HepG2 (cell line): Measurements from ENCODE around the gene HPD. TPM values are rescaled to one million over a fixed set of nuclear protein-coding genes. Genes with fewer than 3 reads are reported as not detected.

ENCODE experiments used
- ATF7-NPFF ChIP-seq: sonication (generic); formaldehyde crosslinking; IDR thresholded peaks from 2 replicates; pipeline ENCODE4 v1.8.1; 2023; ENCODE audit warnings: mild to moderate bottlenecking, low read depth, missing genetic modification reagents, moderate library complexity
- BATF2 ChIP-seq: sonication (generic); formaldehyde crosslinking; IDR thresholded peaks from 2 replicates; pipeline ENCODE4 v1.8.0; 2022; ENCODE audit warnings: mild to moderate bottlenecking, missing genetic modification reagents, moderate library complexity
- BHLHE40 ChIP-seq: IDR thresholded peaks from 2 replicates; pipeline ENCODE4 v1.6.1; 2011; ENCODE audit warnings: low read length, improper control_type of control experiment
- HNF4G ChIP-seq, 2 experiments: sonication (generic) in 1 of 2; formaldehyde crosslinking in 1 of 2; IDR thresholded peaks; 2 replicates each; pipeline versions ENCODE4 v1.4.0 to v1.6.1; 2011 to 2020; ENCODE audit warnings: borderline replicate concordance in 2 of 2, low read depth in 2 of 2, mild to moderate bottlenecking in 2 of 2, low read length in 1 of 2, missing genetic modification reagents in 1 of 2, moderate library complexity in 1 of 2
- MTF1 ChIP-seq: sonication (generic); formaldehyde crosslinking; IDR thresholded peaks from 2 replicates; pipeline ENCODE4 v1.5.0; 2020; ENCODE audit warnings: missing genetic modification reagents
- REPIN1 ChIP-seq: sonication (generic); formaldehyde crosslinking; IDR thresholded peaks from 2 replicates; pipeline ENCODE4 v1.8.0; 2022; ENCODE audit warnings: missing genetic modification reagents, low read depth, mild to moderate bottlenecking, borderline replicate concordance
- ZBTB7B ChIP-seq: sonication (generic); formaldehyde crosslinking; IDR thresholded peaks from 2 replicates; pipeline ENCODE4 v1.4.0; 2020; ENCODE audit warnings: missing genetic modification reagents
- ZNF280B ChIP-seq: sonication (generic); formaldehyde crosslinking; IDR thresholded peaks from 2 replicates; pipeline ENCODE4 v1.5.0; 2020; ENCODE audit warnings: missing genetic modification reagents, mild to moderate bottlenecking, borderline replicate concordance
- ZNF317 ChIP-seq: sonication (generic); formaldehyde crosslinking; IDR thresholded peaks from 2 replicates; pipeline ENCODE4 v1.5.0; 2020; ENCODE audit warnings: mild to moderate bottlenecking, missing genetic modification reagents
- ZNF512 ChIP-seq: sonication (generic); formaldehyde crosslinking; IDR thresholded peaks from 2 replicates; pipeline ENCODE4 v1.4.0; 2020; ENCODE audit warnings: mild to moderate bottlenecking, missing genetic modification reagents
- ZNF652 ChIP-seq: IDR thresholded peaks from 2 replicates; pipeline ENCODE4 v1.6.1; 2016; ENCODE audit warnings: low read depth, borderline replicate concordance
- ZNF784 ChIP-seq: sonication (generic); formaldehyde crosslinking; IDR thresholded peaks from 2 replicates; pipeline ENCODE4 v1.5.1; 2020; ENCODE audit warnings: missing genetic modification reagents, mild to moderate bottlenecking, borderline replicate concordance
- polyA plus RNA-seq, 8 experiments: library from polyadenylated mRNA; depleted of rRNA in 3 of 8; stranded (reverse) in 7 of 8; unstranded in 1 of 8; fragments of >200 nt; fragmentation: Illumina TruSeq in 4 of 8; extraction: Trizol in 4 of 8; gene quantifications; 2 replicates each; pipeline versions ENCODE4 v1.2.1 to v1.2.3, GENCODE V29; 2011 to 2016; ENCODE audit warnings: low read depth in 4 of 8, missing spikeins in 1 of 8, mixed read lengths in 1 of 8; ENCODE audit not compliant: insufficient read depth in 1 of 8
- total RNA-seq, 5 experiments: library from RNA; depleted of rRNA; stranded (reverse); fragments of >200 nt; fragmentation: Illumina TruSeq; extraction: Trizol; gene quantifications; 2 replicates each; pipeline ENCODE4 v1.2.3, GENCODE V29; 2016; ENCODE audit warnings: low read depth in 1 of 5
- TF ChIP-seq, protein P1 (sequence below): sonication (generic); formaldehyde crosslinking; IDR thresholded peaks from 2 replicates; pipeline ENCODE4 v1.8.1; 2022; ENCODE audit warnings: mild to moderate bottlenecking, missing genetic modification reagents
- TF ChIP-seq, protein P2 (sequence below): sonication (generic); formaldehyde crosslinking; IDR thresholded peaks from 2 replicates; pipeline ENCODE4 v1.4.0; 2020; ENCODE audit warnings: low read depth, mild to moderate bottlenecking, missing genetic modification reagents
- TF ChIP-seq, protein P3 (sequence below): sonication (generic); formaldehyde crosslinking; IDR thresholded peaks from 2 replicates; pipeline ENCODE4 v1.8.0; 2022; ENCODE audit warnings: missing genetic modification reagents, mild to moderate bottlenecking, inconsistent platforms, borderline replicate concordance
- TF ChIP-seq, protein P4 (sequence below): IDR thresholded peaks from 2 replicates; pipeline ENCODE4 v1.6.1; 2016; ENCODE audit warnings: missing genetic modification reagents, missing compliant biosample characterization

Gene HPD
- total and polyA plus RNA-seq, 2 of the 13 experiments (the other 11 are each of a cell fraction or from before 2014, with no cell fraction given): 120 to 195 TPM

DNA sequence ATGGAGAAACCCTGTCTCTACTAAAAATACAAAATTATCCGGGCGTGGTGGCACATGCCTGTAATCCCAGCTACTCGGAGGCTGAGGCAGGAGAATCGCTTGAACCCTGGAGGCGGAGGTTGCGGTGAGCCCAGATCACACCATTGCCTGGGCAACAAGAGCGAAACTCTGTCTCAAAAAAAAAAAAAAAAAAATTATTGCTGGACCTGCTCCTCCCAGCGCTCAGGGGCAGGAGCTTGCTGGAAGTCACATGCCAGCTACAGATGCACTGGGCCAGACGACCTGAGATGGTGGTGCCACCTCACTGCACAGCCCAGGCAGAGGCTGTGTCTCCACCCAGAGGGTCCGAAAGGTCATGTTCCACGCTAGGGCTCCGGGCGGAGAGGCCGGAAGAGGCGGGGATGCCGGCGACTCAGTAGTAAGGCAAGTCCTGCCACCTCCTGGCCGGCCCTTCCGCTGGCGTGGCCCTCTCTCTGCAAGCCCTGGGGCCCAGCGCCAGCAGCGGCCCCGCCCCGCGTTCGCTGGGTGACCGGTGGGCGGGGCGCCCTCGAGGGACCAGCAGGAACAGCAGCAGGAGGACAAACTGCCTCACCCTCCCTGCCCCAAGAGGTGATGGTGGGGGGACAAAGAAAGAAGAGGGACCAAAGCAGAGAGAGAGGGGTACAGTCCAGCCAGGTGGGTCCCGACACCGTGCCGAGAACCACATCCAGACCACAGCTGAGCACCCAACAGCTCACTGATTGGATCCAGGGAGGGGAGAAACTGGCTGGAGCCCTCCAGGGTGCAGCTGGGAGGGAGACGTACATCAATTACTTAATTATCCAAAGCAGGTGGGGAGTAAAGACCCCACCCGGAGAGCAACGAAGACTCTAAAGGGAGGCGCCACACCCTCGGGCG is 61.6 kb downstream of the HPD start (continued):
- TF ChIP-seq BATF2 (CRISPR knock-in tag) (no peak), ZNF652 (CRISPR knock-in tag) (peak; percentile 39; the same call in 1 of the 2 replicates), REPIN1 (CRISPR knock-in tag) (peak; percentile 82; the same call in 1 of the 2 replicates), HNF4G (IDR thresholded peaks at IDR 0.05; ENCODE audit: borderline replicate concordance, low read depth, low read length) (peak; percentile 76), HNF4G (CRISPR knock-in tag; IDR thresholded peaks at IDR 0.05; ENCODE audit: borderline replicate concordance, low read depth) (peak; percentile 77; the same call in 1 of the 2 replicates), ZNF317 (CRISPR knock-in tag) (peak; percentile 73; the same call in 1 of the 2 replicates), ZNF784 (0 out of 2 replicates have a peak, but pooled peaks have one; percentile 39), ZNF280B (CRISPR knock-in tag) (peak; percentile 66; the same call in 1 of the 2 replicates), ZNF512 (CRISPR knock-in tag) (no peak), BHLHE40 (peak; percentile 69; the same call in 1 of the 2 replicates), MTF1 (CRISPR knock-in tag) (no peak), ATF7-NPFF (peak; percentile 60; the same call in 1 of the 2 replicates), ZBTB7B (CRISPR knock-in tag) (peak; percentile 85)
- TF ChIP-seq, protein P1, sequence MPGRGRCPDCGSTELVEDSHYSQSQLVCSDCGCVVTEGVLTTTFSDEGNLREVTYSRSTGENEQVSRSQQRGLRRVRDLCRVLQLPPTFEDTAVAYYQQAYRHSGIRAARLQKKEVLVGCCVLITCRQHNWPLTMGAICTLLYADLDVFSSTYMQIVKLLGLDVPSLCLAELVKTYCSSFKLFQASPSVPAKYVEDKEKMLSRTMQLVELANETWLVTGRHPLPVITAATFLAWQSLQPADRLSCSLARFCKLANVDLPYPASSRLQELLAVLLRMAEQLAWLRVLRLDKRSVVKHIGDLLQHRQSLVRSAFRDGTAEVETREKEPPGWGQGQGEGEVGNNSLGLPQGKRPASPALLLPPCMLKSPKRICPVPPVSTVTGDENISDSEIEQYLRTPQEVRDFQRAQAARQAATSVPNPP (CRISPR knock-in tag): peak; percentile 62; the same call in 1 of the 2 replicates
- TF ChIP-seq, protein P2, sequence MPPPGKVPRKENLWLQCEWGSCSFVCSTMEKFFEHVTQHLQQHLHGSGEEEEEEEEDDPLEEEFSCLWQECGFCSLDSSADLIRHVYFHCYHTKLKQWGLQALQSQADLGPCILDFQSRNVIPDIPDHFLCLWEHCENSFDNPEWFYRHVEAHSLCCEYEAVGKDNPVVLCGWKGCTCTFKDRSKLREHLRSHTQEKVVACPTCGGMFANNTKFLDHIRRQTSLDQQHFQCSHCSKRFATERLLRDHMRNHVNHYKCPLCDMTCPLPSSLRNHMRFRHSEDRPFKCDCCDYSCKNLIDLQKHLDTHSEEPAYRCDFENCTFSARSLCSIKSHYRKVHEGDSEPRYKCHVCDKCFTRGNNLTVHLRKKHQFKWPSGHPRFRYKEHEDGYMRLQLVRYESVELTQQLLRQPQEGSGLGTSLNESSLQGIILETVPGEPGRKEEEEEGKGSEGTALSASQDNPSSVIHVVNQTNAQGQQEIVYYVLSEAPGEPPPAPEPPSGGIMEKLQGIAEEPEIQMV (CRISPR knock-in tag): peak; percentile 70; the same call in 1 of the 2 replicates
- TF ChIP-seq, protein P3, sequence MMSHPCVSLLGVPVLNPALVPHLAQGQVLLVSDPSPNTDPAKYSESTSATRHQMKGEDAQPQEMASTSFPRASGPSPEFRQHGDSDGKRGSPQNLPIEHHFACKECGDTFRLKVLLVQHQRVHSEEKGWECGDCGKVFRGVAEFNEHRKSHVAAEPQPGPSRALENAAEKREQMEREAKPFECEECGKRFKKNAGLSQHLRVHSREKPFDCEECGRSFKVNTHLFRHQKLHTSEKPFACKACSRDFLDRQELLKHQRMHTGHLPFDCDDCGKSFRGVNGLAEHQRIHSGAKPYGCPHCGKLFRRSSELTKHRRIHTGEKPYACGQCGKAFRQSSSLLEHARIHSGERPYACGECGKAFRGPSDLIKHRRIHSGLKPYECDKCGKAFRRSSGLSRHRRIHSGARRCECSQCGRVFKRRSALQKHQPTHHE (CRISPR knock-in tag): peak; percentile 85
- TF ChIP-seq, protein P4, sequence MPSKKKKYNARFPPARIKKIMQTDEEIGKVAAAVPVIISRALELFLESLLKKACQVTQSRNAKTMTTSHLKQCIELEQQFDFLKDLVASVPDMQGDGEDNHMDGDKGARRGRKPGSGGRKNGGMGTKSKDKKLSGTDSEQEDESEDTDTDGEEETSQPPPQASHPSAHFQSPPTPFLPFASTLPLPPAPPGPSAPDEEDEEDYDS: peak; percentile 87
